Hepatocyte (in vitro differentiated cells): ENCODE measurements around the gene ABCC9.

Source experiments
- EZH2 ChIP-seq: fragments of 200-600 bp; sonication (generic); IDR thresholded peaks from 2 replicates; pipeline ENCODE4 v1.6.1; 2016; ENCODE audit warnings: antibody characterized with exemption, mild to moderate bottlenecking, borderline replicate concordance
- EZH2phosphoT487 ChIP-seq: fragments of 200-600 bp; sonication (generic); IDR thresholded peaks from one replicate; pipeline ENCODE4 v1.6.1; 2018; ENCODE audit warnings: antibody characterized with exemption, mild to moderate bottlenecking, low read depth, moderate library complexity; ENCODE audit not compliant: unreplicated experiment, severe bottlenecking
- TF ChIP-seq, protein P1 (sequence below): fragments of 200-600 bp; sonication (generic); IDR thresholded peaks from 2 replicates; pipeline ENCODE4 v1.5.1; 2016; ENCODE audit warnings: antibody characterized with exemption, mild to moderate bottlenecking; ENCODE audit not compliant: poor library complexity

GRCh38 chr12:21849878-21850277 lies 91.3 kb downstream of the ABCC9 start:
- TF ChIP-seq, protein P1, sequence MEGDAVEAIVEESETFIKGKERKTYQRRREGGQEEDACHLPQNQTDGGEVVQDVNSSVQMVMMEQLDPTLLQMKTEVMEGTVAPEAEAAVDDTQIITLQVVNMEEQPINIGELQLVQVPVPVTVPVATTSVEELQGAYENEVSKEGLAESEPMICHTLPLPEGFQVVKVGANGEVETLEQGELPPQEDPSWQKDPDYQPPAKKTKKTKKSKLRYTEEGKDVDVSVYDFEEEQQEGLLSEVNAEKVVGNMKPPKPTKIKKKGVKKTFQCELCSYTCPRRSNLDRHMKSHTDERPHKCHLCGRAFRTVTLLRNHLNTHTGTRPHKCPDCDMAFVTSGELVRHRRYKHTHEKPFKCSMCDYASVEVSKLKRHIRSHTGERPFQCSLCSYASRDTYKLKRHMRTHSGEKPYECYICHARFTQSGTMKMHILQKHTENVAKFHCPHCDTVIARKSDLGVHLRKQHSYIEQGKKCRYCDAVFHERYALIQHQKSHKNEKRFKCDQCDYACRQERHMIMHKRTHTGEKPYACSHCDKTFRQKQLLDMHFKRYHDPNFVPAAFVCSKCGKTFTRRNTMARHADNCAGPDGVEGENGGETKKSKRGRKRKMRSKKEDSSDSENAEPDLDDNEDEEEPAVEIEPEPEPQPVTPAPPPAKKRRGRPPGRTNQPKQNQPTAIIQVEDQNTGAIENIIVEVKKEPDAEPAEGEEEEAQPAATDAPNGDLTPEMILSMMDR = no peak
- TF ChIP-seq EZH2 (no peak), EZH2phosphoT487 (no peak)
